Glutamatergic neuron (in vitro differentiated cells): ENCODE data around the gene IL18RAP. TPM values are rescaled to one million over a fixed set of nuclear protein-coding genes. Genes with fewer than 3 reads are reported as not detected.

Experiments
- DNase-seq: peaks from one replicate; pipeline ENCODE4 v3.0.0; 2022
- H3K27ac Mint-ChIP-seq: one replicate; pipeline ENCODE4 v1.8.0; 2020; ENCODE audit warnings: mild to moderate bottlenecking, mixed read lengths, inconsistent platforms; ENCODE audit not compliant: unreplicated experiment
- H3K27me3 Mint-ChIP-seq: one replicate; pipeline ENCODE4 v1.8.0; 2020; ENCODE audit warnings: mild to moderate bottlenecking, moderate library complexity, mixed read lengths, inconsistent platforms; ENCODE audit not compliant: unreplicated experiment
- H3K36me3 Mint-ChIP-seq: one replicate; pipeline ENCODE4 v1.8.0; 2020; ENCODE audit warnings: mild to moderate bottlenecking, mixed read lengths, inconsistent platforms; ENCODE audit not compliant: unreplicated experiment
- H3K4me1 Mint-ChIP-seq: one replicate; pipeline ENCODE4 v1.8.0; 2020; ENCODE audit warnings: mild to moderate bottlenecking, low read depth, mixed read lengths, inconsistent platforms; ENCODE audit not compliant: unreplicated experiment
- H3K4me3 Mint-ChIP-seq: one replicate; pipeline ENCODE4 v1.8.0; 2020; ENCODE audit warnings: mild to moderate bottlenecking, mixed read lengths, inconsistent platforms; ENCODE audit not compliant: unreplicated experiment
- H3K9me3 Mint-ChIP-seq: one replicate; pipeline ENCODE4 v1.8.0; 2020; ENCODE audit warnings: mild to moderate bottlenecking, moderate library complexity, mixed read lengths, inconsistent platforms; ENCODE audit not compliant: unreplicated experiment
- CTCF ChIP-seq: fragments of 200-600 bp; sonication (generic); IDR thresholded peaks from one replicate; pipeline ENCODE4 v1.5.0; 2021; ENCODE audit not compliant: partially characterized antibody, unreplicated experiment
- total RNA-seq: library from RNA; stranded (reverse); fragmentation: NEBNext Ultra II Directional; extraction: Animal tissue kit (Norgen Biotek cat#: 25700); gene quantifications from one replicate; pipeline ENCODE4 v1.2.1, GENCODE V29; 2021; ENCODE audit not compliant: unreplicated experiment

The IL18RAP gene
- total RNA-seq, 1 donor from 2014 or later, result not detected

DNA sequence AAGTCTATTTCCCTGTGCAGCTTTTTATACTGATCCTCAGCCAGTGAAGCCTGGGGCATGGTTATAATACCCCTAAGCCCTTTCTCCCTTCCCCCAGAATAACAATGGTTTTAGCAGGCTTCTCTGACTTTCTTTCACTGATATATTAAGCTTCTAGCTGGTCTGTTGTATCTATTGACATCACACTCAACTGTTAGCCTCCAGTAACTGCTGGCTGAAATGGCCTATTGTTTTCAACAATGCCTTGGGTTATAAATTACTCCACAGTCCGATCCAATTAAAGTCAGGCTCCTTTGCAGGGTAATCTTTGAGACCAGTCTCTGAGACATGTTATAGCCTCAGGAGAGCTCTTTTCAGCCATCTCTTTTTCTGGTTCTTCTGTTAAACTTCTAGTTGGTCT lies 47.2 kb downstream of the IL18RAP start:
- H3K4me1 Mint-ChIP-seq, result no peaks in the 10 kb centered on the region
- H3K4me3 Mint-ChIP-seq, result no peak overlapping the region
- H3K27ac Mint-ChIP-seq, result no peak overlapping the region
- H3K36me3 Mint-ChIP-seq, result peaks cover 6% of the 10 kb centered on the region
- H3K27me3 Mint-ChIP-seq, result peaks cover 2% of the 10 kb centered on the region
- no peak for TF ChIP-seq CTCF
- DNase-seq, result no peak
- H3K9me3 Mint-ChIP-seq, result peaks cover 3% of the 10 kb centered on the region

DNA sequence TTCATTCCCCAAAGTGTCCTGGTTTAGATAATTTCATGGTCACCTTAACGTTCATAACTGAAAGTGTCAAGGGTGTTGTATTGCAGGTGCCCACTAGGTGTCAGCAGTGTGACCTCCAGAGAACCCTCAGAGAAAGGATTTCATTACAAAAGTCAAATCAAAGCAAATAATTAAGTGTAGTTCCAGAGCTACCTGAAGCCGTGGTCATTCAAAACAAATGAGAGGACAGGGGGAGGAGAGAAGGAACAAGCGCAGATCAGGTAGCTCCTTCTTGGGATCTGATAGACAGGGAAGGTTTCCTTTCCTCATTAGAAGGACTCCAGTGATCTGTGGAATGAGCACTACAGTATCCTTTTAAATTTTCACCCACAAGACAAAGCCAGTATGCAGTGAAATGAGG lies 50.1 kb downstream of the IL18RAP start, which contains the start of gene SLC9A4:
Gene SLC9A4, plus strand, starts transcription at position 207 of the 400 bp plus-strand sequence. CDS start 534 bp downstream, outside the sequence.
- Mint-ChIP-seq H3K36me3 (peaks cover 8% of the 10 kb centered on the region), H3K27me3 (peaks cover 2% of the 10 kb centered on the region), H3K27ac (no peak within 1 kb of the TSS), H3K9me3 (peaks cover 3% of the 10 kb centered on the region), H3K4me3 (no peak within 1 kb of the TSS), H3K4me1 (no peaks in the 10 kb centered on the region)
- peak; percentile 59 for DNase-seq
- peak; percentile 90 for TF ChIP-seq CTCF

DNA sequence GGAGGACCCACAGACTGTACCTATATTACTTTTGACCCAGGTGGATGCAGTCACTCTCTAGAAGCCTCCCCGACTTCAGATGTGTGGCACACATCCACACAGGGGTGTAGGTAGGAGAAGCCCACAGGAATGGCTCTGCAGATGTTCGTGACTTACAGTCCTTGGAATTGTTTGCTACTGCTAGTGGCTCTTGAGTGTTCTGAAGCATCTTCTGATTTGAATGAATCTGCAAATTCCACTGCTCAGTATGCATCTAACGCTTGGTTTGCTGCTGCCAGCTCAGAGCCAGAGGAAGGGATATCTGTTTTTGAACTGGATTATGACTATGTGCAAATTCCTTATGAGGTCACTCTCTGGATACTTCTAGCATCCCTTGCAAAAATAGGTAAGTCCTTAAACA lies 50.7 kb downstream of the IL18RAP start:
- no peaks in the 10 kb centered on the region for H3K4me1 Mint-ChIP-seq
- TF ChIP-seq CTCF, result no peak
- DNase-seq, result no peak
- peaks cover 2% of the 10 kb centered on the region for H3K27me3 Mint-ChIP-seq
- H3K9me3 Mint-ChIP-seq, result peaks cover 3% of the 10 kb centered on the region
- H3K36me3 Mint-ChIP-seq, result peaks cover 10% of the 10 kb centered on the region
- H3K4me3 Mint-ChIP-seq, result no peak overlapping the region
- H3K27ac Mint-ChIP-seq, result no peak overlapping the region

- Mint-ChIP-seq H3K27me3 (peaks cover 2% of the 10 kb centered on the region), H3K9me3 (peaks cover 3% of the 10 kb centered on the region), H3K36me3 (peaks cover 10% of the 10 kb centered on the region), H3K4me1 (no peaks in the 10 kb centered on the region), H3K27ac (no peak overlapping the region), H3K4me3 (no peak overlapping the region)
- TF ChIP-seq CTCF, result no peak
- no peak for DNase-seq
These were observed 51.8 kb downstream of the IL18RAP start for GRCh38 chr2:102474785-102475184.

DNA sequence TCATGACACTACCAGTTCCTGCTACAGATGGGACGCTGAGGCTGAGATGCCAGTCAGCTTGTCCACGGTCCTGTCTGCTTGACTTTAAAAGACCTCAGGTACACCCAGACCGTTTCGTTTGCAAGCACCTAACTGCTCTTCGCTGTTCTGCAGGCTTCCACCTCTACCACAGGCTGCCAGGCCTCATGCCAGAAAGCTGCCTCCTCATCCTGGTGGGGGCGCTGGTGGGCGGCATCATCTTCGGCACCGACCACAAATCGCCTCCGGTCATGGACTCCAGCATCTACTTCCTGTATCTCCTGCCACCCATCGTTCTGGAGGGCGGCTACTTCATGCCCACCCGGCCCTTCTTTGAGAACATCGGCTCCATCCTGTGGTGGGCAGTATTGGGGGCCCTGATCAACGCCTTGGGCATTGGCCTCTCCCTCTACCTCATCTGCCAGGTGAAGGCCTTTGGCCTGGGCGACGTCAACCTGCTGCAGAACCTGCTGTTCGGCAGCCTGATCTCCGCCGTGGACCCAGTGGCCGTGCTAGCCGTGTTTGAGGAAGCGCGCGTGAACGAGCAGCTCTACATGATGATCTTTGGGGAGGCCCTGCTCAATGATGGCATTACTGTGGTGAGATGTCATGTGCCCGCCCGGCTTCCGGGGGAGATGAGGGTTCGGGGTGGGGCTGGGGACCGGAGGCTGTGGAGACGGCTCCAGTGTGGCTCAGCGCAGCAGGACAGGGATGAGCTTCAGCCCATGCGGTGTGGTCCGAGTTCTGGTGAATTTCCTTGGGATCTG lies 55.9 kb downstream of the IL18RAP start:
- TF ChIP-seq CTCF, result no peak

More for the DNA sequence above, 55.9 kb downstream of the IL18RAP start:
- no peaks in the 10 kb centered on the region for H3K27me3 Mint-ChIP-seq
- H3K27ac Mint-ChIP-seq, result no peak overlapping the region
- DNase-seq, result no peak
- H3K4me3 Mint-ChIP-seq, result no peak overlapping the region
- H3K4me1 Mint-ChIP-seq, result no peaks in the 10 kb centered on the region
- no peaks in the 10 kb centered on the region for H3K9me3 Mint-ChIP-seq
- H3K36me3 Mint-ChIP-seq, result peaks cover 4% of the 10 kb centered on the region
